HG03565 (cell line): ENCODE results near the gene ATG12.
A peak's percentile ranks its signal among the peaks of the same experiment; 100 is the strongest.
"Not testable (repeated sequence)": the region's sequence is repeated elsewhere in the genome, so short reads cannot be mapped to it uniquely, and the experiment has no call there.

ENCODE experiments used
- ATAC-seq: cut with Tn5 transposase; IDR thresholded peaks from one replicate; pipeline ENCODE4 v1.9.1; 2021; ENCODE audit warnings: mild to moderate bottlenecking, moderate library complexity; ENCODE audit not compliant: unreplicated experiment

The ATG12 gene

DNA sequence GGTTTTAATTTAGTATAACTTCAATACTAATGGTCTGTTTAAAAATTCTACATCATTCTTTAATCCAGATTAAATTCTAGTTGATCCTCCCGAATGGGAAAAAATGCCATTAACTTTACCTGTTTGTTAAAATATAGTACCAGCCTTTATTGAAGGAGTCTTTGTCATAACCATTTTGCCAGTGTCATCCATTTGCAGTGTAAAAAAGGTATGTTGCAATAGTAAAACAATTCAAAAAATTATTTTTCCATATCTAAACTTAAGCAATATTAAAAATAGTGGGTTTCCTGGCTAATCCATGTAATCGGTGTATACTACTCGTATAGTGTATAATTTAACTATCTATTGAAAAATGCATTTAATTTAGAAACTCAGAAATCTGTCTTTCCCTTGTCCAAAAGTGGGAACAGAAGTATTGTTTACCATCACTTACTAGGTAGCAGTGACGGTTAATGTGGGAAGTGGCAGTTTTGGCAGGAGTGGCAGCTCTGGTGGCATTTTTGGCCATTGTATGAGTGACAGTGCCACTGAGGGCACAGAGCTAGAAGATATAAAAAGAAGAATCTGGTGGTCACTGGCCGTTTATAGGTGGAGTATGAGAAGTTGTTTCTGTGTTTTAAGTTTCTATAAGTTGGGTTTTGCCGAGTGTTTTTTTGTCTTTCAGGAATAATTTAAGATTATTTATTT is 2.2 kb upstream of the ATG12 start:
- no peak for ATAC-seq

DNA sequence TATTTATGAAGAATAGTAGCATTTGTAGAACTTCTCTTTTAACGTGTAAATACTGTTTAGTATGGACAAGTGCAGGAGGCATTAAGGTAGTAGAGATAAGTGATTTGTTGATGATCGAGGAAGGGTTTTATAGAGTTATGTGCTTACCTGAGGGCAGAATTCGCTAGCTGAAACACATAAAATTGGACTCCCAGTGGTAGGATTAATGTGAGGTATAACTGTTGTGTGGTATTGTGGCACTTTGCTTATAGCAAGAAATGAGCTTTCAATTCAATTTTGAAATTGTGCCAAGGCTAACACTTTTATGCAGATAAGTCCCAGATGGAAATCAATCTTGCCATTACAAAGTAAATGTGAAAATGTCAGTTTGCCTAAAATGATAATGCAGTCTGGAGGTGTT is 1.6 kb upstream of the ATG12 start:
- ATAC-seq = no peak

DNA sequence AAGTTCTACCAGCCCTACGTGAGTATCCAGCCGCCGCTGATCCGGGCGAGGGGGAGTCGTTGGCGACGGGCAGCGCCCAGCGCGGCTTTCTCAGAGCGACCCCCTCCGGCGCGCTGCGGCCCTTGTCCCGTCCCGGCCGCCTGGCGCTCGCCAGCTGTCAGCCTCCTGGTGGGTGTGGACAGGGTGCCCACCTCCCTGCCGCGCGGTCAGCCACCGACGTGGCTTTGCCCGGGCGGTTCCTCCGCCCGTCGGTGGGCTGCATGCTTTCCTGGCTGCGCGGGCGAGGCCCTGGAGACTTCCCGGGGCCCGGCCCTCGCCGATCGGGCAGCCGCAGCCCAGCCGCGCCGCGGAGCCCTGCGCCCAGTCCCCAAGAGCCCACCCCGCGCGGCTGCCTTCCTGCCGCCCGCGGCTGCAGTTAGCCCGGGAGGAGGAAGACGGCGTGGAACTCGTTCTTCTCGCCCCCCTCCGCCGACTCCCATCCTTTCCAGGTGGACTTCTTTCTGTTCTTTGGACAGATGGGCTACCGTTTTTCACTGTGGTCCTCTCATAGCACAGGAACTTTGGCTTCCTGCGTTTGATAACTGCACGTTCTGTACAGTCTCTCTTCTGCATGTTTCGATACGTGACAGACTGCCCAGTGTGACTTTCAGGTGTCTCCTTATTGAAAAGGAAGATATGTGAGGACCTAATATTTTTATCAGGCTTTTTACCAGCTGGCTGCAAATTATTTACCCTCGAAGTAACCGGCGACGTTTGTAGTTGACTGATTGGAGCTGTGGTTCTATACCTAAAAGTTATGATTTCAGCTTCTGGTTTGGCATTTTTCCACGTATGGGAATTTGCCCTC is 947 bp upstream of the ATG12 start:
- peak; percentile 18 for ATAC-seq

DNA sequence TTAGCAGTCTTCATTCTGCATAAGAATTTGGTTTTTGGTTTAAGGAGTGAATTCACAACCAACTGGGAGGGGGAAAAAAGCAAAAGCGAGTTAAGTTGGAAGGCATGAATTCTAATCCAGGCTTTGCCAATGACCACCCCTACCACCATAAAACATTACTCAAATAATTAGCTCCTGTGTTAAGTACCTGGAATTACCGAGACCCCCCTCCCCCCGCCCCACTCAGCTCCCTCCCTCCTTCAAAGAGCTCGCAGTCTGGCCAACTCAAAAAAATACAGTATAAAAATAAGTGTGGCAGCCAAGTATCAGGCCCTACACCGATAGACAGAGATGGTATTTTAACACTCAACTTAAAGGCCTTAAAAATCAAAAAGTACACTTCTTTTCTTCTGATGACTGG is 492 bp downstream of the ATG12 start:
- no peak for ATAC-seq

DNA sequence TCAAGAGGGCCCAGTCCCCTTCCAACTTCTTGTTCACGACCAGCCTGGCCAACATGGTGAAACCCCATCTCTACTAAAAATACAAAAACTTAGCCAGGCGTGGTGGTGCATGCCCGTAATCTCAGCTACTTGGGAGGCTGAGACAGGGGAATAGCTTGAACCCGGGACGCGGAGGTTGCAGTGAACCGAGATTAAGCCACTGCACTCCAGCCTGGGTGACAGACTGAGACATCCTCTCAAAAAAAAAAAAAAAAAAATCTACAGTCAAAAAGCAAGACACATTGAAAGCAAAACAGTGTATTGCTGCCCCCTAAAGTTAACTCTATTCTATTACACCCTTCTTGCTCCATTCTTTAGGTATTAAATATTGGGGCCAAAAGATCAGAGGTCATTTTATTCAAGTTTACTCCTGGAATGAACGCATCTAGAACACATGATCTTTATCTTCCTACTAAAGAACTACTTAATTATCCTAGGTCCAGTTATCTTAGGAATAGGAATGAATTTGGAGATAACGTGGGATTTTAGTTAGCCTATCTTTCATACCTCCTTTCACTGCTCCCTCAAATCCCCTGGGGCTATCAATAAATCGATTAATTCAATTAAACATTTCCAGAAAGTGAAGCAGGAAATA is 2.4 kb downstream of the ATG12 start:
- peak; percentile 19 for ATAC-seq

DNA sequence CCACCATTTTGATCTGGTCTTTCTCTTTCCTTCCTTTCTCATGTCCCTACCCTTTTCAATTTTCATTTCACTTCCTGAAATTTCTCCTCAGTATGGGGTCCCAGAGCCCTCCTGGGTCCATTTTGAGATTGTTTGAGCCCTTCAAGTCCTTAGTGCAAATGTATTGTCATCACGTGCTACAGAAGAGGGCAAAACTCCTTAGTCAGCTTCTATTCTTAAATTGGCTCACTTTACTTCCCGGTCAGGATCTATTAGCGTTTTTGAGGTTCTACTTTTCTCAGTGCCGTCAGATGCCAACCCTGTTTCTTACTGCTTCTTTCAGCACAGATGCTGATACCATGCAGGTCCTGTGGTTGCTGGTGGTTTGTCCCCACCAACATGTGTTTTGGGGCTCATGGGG is 5.9 kb downstream of the ATG12 start:
- no peak for ATAC-seq

DNA sequence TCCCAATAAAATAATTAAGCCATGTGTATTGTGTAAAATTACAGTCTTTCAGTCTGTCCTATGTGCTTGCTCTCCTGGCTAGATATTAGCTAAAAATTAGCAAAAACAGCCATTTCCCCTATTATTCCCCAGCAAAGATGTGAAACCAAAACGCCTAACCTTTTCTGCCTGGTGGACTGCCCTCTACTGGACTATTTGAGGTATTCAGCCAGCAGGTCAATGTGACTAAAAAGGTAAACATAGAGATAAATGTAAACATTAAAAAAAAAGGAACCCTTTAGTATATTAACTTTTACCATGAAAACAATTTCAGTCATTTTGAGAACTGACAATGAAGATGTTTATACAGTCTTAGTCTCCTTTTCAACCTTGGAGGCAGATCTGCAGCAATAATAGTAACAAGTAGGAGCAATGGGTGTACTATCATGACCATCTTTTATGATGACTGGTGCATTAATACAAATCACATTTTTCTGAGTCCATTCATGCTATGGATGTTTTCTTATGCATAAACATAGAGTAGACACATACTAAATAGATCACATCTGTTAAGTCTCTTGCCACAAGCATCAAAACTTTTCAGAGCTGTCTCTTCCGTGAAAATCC is 10.1 kb downstream of the ATG12 start:
- ATAC-seq = peak; percentile 64

DNA sequence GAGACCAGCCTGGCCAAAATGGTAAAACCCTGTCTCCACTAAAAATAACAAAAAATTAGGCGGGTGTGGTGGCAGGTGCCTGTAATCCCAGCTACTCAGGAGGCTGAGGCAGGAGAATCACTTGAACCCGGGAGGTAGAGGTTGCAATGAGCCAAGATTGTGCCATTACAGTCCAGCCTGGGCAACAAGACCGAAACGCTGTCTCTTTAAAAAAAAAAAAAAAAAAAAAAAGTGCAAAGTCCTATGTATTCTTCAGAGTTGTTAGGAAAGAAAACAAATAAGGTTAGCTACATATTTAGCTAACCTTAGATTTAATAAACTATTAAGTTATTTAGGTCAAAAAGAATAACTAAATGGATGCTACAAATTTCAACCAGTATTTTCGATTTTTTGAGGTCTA is 11.5 kb downstream of the ATG12 start:
- no peak for ATAC-seq

DNA sequence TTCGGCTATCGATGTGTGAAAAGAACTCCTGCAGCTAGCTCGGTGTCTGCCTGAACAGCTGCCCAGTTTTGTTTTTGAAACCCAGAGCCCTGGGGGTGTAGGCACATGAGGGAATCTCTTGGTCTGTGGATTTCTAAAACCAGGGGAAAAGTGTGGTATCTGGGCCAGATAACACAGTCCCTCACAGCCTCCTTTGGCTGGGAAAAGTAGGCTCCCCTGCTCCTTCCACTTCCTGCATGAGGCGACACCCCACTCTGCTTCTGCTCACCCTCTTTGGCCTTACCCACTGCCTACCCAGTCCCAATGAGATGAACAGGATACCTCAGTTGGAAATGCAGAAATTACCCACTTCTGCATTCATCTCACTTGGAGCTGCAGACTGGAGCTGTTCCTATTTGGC is 15.4 kb downstream of the ATG12 start:
- no peak for ATAC-seq

DNA sequence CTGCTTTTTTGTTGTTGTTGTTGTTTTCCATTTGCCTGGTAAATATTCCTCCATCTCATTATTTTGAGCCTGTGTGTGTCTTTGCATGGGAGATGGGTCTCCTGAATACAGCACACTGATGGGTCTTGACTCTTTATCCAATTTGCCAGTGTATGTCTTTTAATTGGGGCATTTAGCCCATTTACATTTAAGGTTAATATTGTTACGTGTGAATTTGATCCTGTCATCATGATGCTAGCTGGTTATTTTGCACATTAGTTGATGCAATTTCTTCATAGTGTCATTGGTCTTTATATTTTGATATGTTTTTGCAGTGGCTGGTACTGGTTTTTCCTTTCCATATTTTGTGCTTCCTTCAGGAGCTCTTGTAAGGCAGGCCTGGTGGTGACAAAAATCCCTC is 16.4 kb downstream of the ATG12 start:
- ATAC-seq = not testable (repeated sequence)

DNA sequence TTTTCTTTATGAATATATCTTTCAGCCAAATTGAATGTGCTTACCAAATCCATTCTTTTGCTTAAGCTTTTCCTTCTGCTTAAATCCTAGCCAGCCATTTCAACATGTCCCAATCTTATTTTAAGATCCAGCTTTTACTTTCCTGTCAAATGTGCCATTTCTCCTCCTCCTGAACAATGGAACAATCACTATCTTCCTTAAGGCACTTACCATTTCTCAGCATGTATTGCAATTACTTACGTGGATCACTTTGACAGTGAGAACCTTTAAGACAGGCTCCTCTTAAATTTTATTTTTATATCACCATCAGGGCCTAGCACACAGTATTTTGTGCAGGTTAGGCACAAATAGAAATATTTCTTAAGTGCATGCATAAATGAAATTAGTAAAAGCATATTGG is 20.5 kb downstream of the ATG12 start:
- ATAC-seq = no peak

DNA sequence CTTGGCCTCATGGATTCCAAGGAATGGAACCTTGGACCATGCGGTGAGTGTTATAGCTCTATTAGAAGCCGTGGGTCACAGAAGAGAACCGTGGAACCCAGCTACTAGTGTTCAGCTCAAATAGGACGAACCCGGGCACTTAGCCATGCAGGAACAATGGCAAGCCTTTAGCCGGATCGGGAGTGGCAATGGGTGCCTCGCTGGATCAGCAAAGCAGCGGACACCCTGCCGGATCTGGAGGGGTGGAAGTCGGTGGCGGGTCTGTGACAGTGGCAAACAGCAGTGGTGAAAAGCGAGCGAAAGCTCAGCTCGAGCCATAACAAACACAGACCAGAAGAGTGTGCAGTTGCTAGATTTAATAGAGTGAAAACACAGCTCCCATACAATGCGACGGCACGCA is 22.5 kb downstream of the ATG12 start:
- ATAC-seq = no peak

DNA sequence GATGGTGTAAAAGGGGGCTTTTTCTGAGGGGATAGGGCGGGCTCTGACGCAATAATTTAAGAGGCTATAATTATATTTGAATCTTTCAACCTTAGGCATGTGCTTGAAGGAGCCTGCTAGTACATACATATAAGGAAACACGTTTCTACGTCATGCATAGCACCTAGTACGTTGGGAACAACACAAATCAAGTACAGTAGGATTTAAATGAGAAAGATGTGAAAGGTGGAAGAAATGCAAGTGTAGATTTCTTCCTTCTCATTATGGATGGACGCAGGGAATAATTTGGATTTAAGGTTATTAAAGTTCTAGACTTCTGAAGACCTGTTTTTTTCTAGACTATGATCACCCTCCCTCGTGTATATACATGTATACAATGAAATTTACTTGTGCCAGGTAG is 24.0 kb downstream of the ATG12 start:
- ATAC-seq = no peak

DNA sequence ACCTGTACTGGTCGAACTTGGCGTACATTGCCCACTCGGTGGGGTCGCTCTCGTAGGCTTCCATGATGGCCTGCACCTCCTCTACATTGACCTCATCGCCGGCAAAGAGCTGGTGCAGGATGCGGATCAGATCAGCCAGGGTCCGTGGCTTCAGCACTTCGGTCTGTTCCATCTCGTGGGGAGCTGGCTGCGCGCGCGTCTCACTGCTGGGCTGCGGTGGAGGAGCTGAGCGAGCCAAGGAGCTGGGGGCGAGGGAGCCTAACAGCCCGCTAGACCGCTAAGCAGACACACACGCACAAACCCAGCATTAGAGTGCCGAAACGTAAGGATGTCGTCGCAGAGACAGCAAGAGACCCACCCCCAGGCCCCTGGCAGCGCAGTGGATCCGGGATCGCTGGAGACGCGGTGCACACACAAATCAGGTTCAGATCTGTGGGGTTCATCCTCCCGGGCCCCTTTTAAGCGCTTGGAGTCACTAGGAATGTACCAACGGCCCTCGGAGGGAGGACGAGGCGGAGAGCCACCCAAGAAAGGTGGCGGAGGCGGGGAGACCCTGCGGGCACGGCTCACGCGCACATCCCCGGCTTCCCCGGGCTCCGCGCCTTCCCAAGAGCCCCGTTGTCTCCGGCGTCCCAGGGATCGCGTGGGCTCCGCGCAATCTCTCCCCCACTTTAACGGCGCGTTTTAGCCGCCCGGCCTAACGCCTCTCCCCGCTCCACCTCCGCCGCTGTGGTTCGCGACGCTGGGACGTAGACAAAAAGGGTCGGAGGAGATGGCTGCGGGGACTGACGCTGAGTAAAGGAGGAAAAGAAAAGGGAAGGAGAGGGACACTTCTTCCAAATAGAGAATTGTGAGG is 24.9 kb downstream of the ATG12 start, which contains the start of gene CDO1:
TSS of gene CDO1 (minus strand) at position 434 of the 856 bp plus-strand sequence. CDS start at position 172, 262 bp downstream.
- ATAC-seq = no peak

DNA sequence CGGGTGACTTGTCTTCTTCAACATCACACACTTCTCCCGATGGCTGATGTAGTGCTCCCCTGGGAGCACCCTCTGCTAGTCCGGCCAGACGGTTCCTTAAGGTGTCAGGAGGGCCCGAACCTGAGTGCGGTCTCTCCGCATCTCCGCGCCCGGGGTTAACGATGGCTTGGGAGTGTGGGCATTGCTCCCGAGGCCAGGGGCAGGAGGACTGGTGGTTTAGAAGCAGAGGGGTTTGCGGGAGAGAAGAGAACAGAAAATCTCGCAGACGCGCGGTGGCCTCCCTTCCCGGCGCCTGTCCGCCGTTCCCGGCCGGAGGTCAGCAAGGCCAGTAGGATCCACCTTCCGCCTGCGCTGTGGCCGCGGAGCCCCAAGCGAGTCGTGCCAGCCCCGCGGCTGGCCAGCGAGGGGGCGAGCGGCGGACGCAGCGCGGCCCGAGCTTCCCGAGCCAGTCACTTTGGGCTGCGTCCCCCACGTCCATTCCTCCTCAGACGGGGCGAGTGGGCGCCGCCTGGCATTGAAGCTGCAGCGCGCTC is 25.6 kb downstream of the ATG12 start:
- no peak for ATAC-seq

DNA sequence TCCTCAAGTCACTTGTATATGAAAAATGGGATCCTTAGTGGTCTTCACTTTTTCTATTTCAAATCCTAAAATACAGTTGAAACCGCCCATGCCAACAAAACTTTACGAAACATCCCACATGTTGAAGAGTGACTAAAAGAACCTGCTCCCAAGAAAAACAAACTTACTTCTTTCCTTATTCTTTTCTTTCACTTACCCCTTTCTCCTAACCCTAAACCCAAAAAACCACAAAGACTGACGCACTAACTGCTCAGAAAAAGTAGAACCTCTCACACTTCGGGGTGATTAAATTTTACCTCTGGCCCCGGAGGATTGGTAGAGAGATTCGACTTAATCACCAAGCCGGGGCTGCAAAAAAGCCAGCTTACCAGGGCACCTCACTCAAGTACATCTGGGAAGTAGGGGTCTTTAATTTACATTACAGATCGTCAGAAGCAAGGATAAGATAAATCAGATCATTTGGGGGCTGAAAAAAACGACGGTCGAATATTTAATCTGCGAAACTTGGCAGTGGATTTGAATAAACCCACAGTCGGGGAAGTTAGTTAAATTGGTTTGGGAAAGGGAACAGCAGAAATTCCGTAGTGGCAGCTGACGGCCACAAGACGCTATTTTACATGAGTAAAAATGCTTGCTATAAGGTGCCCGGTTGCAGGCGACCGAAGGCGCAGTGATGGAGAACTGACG is 26.2 kb downstream of the ATG12 start:
- no peak for ATAC-seq

DNA sequence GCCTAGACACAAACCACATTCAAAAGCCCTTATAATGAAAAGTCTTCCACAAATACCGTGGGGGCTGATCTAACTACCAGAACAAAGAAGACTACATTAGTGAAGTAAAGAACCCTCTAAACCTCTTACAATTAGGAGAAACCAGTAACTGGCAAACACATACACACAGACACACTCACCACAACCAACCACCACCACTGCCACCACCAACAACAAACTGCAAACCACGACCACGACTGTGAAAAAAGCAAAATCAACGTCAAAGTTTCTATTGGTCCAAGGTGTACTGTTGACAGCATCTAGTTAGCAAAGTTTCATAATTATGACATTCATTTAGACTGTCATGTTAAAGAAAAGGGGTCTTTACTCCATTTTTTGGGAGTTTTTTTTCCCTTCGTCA is 27.6 kb downstream of the ATG12 start:
- no peak for ATAC-seq

DNA sequence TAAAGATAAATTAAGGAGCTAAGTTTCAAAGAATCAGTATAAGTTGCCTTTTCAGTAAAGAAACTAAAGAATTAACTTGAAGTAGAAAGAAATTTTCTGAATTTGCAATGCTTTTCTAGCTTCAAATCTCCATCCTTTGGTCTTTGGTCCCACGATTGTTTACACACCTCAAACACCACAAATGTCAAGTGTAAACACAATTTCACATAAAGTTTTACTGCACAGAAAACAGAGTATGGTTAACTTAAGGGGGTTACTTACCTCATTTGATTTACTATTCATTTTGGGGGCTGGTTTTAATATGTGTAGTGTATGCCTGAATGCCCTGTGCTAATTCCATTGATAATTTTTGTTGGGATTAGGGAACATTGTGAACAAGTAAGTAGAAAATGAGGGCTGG is 29.0 kb downstream of the ATG12 start:
- ATAC-seq = no peak

DNA sequence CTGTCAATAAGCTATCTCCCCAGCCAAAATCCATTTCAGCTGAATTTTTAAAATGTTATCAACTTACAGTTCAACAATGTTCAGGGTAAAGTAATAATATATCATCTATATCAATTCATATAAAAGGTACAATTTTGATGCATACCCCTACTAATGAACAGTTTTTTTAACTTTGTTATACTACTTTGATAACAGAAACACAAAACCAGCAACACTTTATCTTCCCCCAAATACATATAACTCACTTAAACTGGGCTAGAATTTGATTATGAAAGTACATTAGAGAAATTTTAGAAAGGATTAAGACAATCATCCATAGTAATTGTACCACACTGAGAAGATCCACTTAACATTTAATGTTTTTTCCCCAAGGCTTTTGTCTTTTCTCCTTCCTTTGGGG is 30.0 kb downstream of the ATG12 start:
- ATAC-seq = no peak

DNA sequence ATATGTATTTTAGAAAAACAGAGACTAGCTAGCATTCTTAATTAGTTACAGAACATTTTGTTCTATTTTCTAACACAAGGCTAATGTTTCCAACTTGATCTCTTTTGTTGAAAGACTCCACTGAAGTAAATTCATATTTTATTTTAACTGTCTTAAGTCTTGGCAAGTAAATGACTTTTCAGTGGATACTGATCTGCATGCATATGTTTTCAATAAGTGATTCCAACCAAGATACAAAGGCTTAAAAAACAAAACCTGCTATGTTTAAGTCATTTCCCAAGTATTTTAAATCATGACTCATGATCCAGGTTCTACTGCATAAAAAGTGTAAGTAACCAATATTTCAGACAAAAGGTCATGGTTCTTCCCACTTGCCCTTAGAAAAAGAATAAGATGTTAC is 30.6 kb downstream of the ATG12 start:
- ATAC-seq = no peak
